Neural cell (in vitro differentiated cells): ENCODE results near the gene VSNL1. TPM values are rescaled to one million over a fixed set of nuclear protein-coding genes. Genes with fewer than 3 reads are reported as not detected.

Experiments
- H2AFZ ChIP-seq: fragments of 200-600, 300-800 bp; sonication (generic), shearing (Covaris generic); 2 replicates; pipeline ENCODE4 v1.6.0; 2014; ENCODE audit warnings: low read depth, mild to moderate bottlenecking, antibody characterized with exemption, low read length, moderate library complexity
- H3F3A ChIP-seq: fragments of 200-600 bp; shearing (Covaris generic); 2 replicates; pipeline ENCODE4 v1.6.1; 2016; ENCODE audit warnings: mild to moderate bottlenecking, moderate library complexity, mixed read lengths, antibody characterized with exemption, low read length; ENCODE audit not compliant: insufficient read depth, poor library complexity, severe bottlenecking
- H3K27ac ChIP-seq: fragments of 200-600, 300-800 bp; sonication (generic), shearing (Covaris generic); 2 replicates; pipeline ENCODE4 v1.5.1; 2014; ENCODE audit warnings: mild to moderate bottlenecking, low read length, moderate library complexity
- H3K27me3 ChIP-seq: fragments of 300-800, 200-600 bp; sonication (generic), shearing (Covaris generic); 2 replicates; pipeline ENCODE4 v1.6.0; 2014; ENCODE audit warnings: mild to moderate bottlenecking, low read depth, low read length, moderate library complexity; ENCODE audit not compliant: insufficient read depth
- H3K36me3 ChIP-seq: fragments of 300-800, 200-600 bp; sonication (generic), shearing (Covaris generic); 2 replicates; pipeline ENCODE4 v1.5.1; 2014; ENCODE audit warnings: mild to moderate bottlenecking, antibody characterized with exemption, low read length, moderate library complexity; ENCODE audit not compliant: insufficient read depth
- H3K4me2 ChIP-seq: fragments of 300-800, 200-600 bp; sonication (generic), shearing (Covaris generic); 2 replicates; pipeline ENCODE4 v1.6.0; 2014; ENCODE audit warnings: mild to moderate bottlenecking, low read length
- H3K4me3 ChIP-seq: fragments of 300-800, 200-600 bp; sonication (generic), shearing (Covaris generic); 2 replicates; pipeline ENCODE4 v1.5.1; 2014; ENCODE audit warnings: mild to moderate bottlenecking, low read length, moderate library complexity
- H3K79me2 ChIP-seq: fragments of 200-600 bp; shearing (Covaris generic); replicated peaks from 2 replicates; pipeline ENCODE4 v1.6.0; 2014; ENCODE audit warnings: mild to moderate bottlenecking, low read length, moderate library complexity; ENCODE audit not compliant: insufficient read depth
- H3K9ac ChIP-seq: fragments of 300-800, 200-600 bp; sonication (generic), shearing (Covaris generic); 2 replicates; pipeline ENCODE4 v1.6.1; 2016; ENCODE audit warnings: mild to moderate bottlenecking, low read length, mixed read lengths
- H3K9me2 ChIP-seq: fragments of 200-600 bp; shearing (Covaris generic); 2 replicates; pipeline ENCODE4 v1.6.1; 2016; ENCODE audit warnings: mild to moderate bottlenecking, low read length, mixed read lengths; ENCODE audit not compliant: insufficient read depth
- H3K9me3 ChIP-seq: fragments of 200-600, 300-800 bp; sonication (generic), shearing (Covaris generic); 2 replicates; pipeline ENCODE4 v1.6.1; 2016; ENCODE audit warnings: mild to moderate bottlenecking, mixed run types, low read length, moderate library complexity, mixed read lengths
- H4K20me1 ChIP-seq: fragments of 200-600 bp; shearing (Covaris generic); 2 replicates; pipeline ENCODE4 v1.6.1; 2016; ENCODE audit warnings: mild to moderate bottlenecking, mixed run types; ENCODE audit not compliant: insufficient read depth
- CTCF ChIP-seq: fragments of 450-650 bp; IDR thresholded peaks from 2 replicates; pipeline ENCODE4 v1.5.1; 2014; ENCODE audit warnings: antibody characterized with exemption, mild to moderate bottlenecking, moderate library complexity; ENCODE audit not compliant: poor library complexity, severe bottlenecking
- EP300 ChIP-seq: fragments of 450-650 bp; conservative IDR thresholded peaks from 2 replicates; pipeline ENCODE4 v1.6.1; 2014; ENCODE audit warnings: antibody characterized with exemption, mild to moderate bottlenecking, moderate library complexity; ENCODE audit not compliant: poor library complexity, severe bottlenecking
- EZH2 ChIP-seq: fragments of 200-600, 300-800 bp; shearing (Covaris generic), sonication (generic); IDR thresholded peaks from 2 replicates; pipeline ENCODE4 v1.6.1; 2014; ENCODE audit warnings: antibody characterized with exemption, low read length, borderline replicate concordance, mild to moderate bottlenecking; ENCODE audit not compliant: insufficient read depth, poor library complexity, severe bottlenecking
- MXI1 ChIP-seq: fragments of 450-650 bp; conservative IDR thresholded peaks from 2 replicates; pipeline ENCODE4 v1.6.1; 2014; ENCODE audit warnings: antibody characterized with exemption, mild to moderate bottlenecking; ENCODE audit not compliant: poor library complexity, severe bottlenecking
- POLR2AphosphoS5 ChIP-seq: IDR thresholded peaks from 2 replicates; pipeline ENCODE4 v1.6.1; 2012
- RAD21 ChIP-seq: fragments of 450-650 bp; conservative IDR thresholded peaks from 2 replicates; pipeline ENCODE4 v1.6.1; 2014; ENCODE audit warnings: antibody characterized with exemption, mild to moderate bottlenecking, moderate library complexity
- SMC3 ChIP-seq: fragments of 450-650 bp; conservative IDR thresholded peaks from 2 replicates; pipeline ENCODE4 v1.6.1; 2014; ENCODE audit warnings: antibody characterized with exemption, mild to moderate bottlenecking, moderate library complexity; ENCODE audit not compliant: poor library complexity
- TAF1 ChIP-seq: IDR thresholded peaks from 2 replicates; pipeline ENCODE4 v1.6.1; 2012; ENCODE audit warnings: low read depth
- polyA plus RNA-seq: library from polyadenylated mRNA; depleted of rRNA; stranded (reverse); fragments of >200 nt; gene quantifications from 2 replicates; pipeline ENCODE4 v1.2.3, GENCODE V29; 2014
- TF ChIP-seq, protein P1 (sequence below): IDR thresholded peaks from 2 replicates; pipeline ENCODE4 v1.6.1; 2012; ENCODE audit warnings: borderline replicate concordance

The VSNL1 gene
- polyA plus RNA-seq, 1 donor from 2014 or later = 69.7 TPM

- TF ChIP-seq CTCF (no peak), RAD21 (no peak)
- H3K9me3 ChIP-seq = no peaks in the 10 kb centered on the region
- H3K4me2 ChIP-seq = no peak overlapping the region
- H3K9ac ChIP-seq = no peak overlapping the region
- no peak overlapping the region for H3K27ac ChIP-seq
- peaks cover 24% of the 10 kb centered on the region for H3K27me3 ChIP-seq
- H3K9me2 ChIP-seq = no peaks in the 10 kb centered on the region
- H3F3A ChIP-seq = no peaks in the 10 kb centered on the region
- no peaks in the 10 kb centered on the region for H3K79me2 ChIP-seq
- H4K20me1 ChIP-seq = no peaks in the 10 kb centered on the region
- no peaks in the 10 kb centered on the region for H3K36me3 ChIP-seq
- H2AFZ ChIP-seq = no peak overlapping the region
- H3K4me3 ChIP-seq = no peak overlapping the region
These were observed 7.0 kb upstream of the VSNL1 start for GRCh38 chr2:17533546-17533945.

DNA sequence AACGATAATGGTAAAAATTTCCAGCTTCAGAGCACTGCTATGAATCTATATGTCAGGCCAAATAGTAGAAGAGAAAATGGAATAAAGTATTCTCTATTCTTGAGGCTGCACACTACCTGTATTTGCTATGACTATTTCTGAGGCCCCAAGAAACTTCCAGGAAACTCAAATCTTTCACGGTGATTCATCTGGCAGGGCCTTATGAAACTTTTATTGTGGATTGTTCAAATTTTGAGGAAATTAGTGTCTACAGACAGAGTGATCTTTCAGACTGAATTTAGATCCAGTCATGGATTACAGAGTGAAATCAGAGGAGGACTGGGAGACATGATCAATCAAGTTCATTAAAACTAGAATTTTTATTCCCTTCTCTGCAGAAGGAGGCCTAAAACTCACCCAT, 4.1 kb upstream of the VSNL1 start:
- H3K9ac ChIP-seq = no peak overlapping the region

More for the DNA sequence above, 4.1 kb upstream of the VSNL1 start:
- Histone ChIP-seq H3K27me3 (peaks cover 29% of the 10 kb centered on the region), H4K20me1 (no peaks in the 10 kb centered on the region), H3K4me2 (no peak overlapping the region), H3K79me2 (no peaks in the 10 kb centered on the region), H3F3A (peaks cover 11% of the 10 kb centered on the region), H3K27ac (no peak overlapping the region), H3K4me3 (no peak overlapping the region), H3K36me3 (no peaks in the 10 kb centered on the region), H3K9me3 (no peaks in the 10 kb centered on the region), H2AFZ (no peak overlapping the region), H3K9me2 (no peaks in the 10 kb centered on the region)
- no peak for TF ChIP-seq TAF1
- TF ChIP-seq RAD21 = no peak
- no peak for TF ChIP-seq EP300
- TF ChIP-seq EZH2 = no peak
- TF ChIP-seq CTCF = no peak
- no peak for TF ChIP-seq SMC3
- no peak for TF ChIP-seq MXI1
- TF ChIP-seq, protein P1, sequence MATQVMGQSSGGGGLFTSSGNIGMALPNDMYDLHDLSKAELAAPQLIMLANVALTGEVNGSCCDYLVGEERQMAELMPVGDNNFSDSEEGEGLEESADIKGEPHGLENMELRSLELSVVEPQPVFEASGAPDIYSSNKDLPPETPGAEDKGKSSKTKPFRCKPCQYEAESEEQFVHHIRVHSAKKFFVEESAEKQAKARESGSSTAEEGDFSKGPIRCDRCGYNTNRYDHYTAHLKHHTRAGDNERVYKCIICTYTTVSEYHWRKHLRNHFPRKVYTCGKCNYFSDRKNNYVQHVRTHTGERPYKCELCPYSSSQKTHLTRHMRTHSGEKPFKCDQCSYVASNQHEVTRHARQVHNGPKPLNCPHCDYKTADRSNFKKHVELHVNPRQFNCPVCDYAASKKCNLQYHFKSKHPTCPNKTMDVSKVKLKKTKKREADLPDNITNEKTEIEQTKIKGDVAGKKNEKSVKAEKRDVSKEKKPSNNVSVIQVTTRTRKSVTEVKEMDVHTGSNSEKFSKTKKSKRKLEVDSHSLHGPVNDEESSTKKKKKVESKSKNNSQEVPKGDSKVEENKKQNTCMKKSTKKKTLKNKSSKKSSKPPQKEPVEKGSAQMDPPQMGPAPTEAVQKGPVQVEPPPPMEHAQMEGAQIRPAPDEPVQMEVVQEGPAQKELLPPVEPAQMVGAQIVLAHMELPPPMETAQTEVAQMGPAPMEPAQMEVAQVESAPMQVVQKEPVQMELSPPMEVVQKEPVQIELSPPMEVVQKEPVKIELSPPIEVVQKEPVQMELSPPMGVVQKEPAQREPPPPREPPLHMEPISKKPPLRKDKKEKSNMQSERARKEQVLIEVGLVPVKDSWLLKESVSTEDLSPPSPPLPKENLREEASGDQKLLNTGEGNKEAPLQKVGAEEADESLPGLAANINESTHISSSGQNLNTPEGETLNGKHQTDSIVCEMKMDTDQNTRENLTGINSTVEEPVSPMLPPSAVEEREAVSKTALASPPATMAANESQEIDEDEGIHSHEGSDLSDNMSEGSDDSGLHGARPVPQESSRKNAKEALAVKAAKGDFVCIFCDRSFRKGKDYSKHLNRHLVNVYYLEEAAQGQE = no peak
- TF ChIP-seq POLR2AphosphoS5 = no peak
